GM23248 (cell line): ENCODE data around the gene EPN3.

ENCODE experiments used
- EZH2 ChIP-seq: fragments of 200-600 bp; sonication (generic); IDR thresholded peaks from 2 replicates; pipeline ENCODE4 v1.6.1; 2018; ENCODE audit warnings: antibody characterized with exemption, mild to moderate bottlenecking; ENCODE audit not compliant: insufficient read depth, poor library complexity, severe bottlenecking
- EZH2phosphoT487 ChIP-seq: fragments of 200-600 bp; sonication (generic); IDR thresholded peaks from 2 replicates; pipeline ENCODE4 v1.6.1; 2018; ENCODE audit warnings: antibody characterized with exemption, moderate library complexity, mild to moderate bottlenecking, low read depth; ENCODE audit not compliant: insufficient read depth

DNA sequence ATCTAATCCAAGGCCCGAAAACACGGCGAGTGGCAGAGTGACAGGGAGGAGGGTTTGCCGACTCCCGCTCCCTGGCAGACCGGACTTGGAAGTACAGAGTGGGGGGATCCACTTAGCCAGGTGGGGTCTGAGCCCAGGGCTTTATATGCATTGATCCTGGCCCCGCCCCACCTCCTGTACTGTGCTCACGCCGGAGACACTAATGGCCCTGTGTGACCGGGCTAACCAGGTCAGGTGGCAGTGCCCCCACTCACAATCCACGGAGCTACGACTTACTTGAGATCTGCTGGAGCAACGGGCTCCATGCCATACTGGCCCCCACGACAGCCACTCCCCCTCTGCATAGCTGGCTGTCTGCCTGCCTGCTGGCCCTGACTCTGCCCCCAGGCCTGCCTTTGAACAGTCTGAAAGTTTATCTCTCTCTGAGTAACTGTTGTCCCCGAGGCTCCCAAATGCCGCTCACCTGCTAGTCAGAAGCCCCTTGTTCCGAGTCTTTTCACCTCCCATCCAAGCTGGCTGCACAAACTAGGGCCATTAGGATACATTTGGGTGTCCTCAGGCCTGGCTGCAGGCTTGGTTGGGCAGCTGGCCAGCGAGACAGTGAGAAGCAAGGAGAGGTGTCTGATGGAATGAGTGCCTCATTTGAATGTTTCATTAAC lies 56.0 kb downstream of the EPN3 start:
- no peak for TF ChIP-seq EZH2
- TF ChIP-seq EZH2phosphoT487 = no peak
